ENCODE measurements around the gene GSG1L2. TPM values are rescaled to one million over a fixed set of nuclear protein-coding genes. Genes with fewer than 3 reads are reported as not detected.

The GSG1L2 gene
- total RNA-seq, 1 donor from 2014 or later: not detected

DNA sequence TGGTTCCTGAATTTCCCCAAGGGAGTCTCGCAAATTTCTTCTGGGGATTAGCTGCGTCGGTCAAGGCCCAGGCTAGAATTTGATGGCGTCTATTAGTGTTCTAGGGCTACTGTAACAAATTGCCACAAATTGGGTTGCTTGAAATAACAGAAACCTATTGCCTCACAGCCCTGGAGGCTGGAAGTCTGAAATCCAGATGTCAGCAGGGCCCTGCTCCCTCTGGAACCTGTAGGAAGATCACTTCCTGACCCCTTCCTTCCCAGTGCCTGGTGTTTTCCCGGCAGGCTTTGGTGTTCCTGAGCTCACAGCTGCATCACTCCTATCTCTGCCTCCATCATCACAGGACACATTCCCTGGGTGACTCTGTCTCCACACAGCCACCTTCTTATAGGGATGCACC lies 54.9 kb downstream of the GSG1L2 start:
- TF ChIP-seq, protein P1, sequence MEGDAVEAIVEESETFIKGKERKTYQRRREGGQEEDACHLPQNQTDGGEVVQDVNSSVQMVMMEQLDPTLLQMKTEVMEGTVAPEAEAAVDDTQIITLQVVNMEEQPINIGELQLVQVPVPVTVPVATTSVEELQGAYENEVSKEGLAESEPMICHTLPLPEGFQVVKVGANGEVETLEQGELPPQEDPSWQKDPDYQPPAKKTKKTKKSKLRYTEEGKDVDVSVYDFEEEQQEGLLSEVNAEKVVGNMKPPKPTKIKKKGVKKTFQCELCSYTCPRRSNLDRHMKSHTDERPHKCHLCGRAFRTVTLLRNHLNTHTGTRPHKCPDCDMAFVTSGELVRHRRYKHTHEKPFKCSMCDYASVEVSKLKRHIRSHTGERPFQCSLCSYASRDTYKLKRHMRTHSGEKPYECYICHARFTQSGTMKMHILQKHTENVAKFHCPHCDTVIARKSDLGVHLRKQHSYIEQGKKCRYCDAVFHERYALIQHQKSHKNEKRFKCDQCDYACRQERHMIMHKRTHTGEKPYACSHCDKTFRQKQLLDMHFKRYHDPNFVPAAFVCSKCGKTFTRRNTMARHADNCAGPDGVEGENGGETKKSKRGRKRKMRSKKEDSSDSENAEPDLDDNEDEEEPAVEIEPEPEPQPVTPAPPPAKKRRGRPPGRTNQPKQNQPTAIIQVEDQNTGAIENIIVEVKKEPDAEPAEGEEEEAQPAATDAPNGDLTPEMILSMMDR (conservative IDR thresholded peaks at IDR 0.05): no peak
- Mint-ChIP-seq H3K27me3 (ENCODE audit: low read depth) (peaks cover 34% of the 10 kb centered on the region), H3K27ac (ENCODE audit: unreplicated experiment) (peak overlapping the region; percentile 84), H3K4me1 (no peaks in the 10 kb centered on the region), H3K4me3 (no peak overlapping the region), H3K9me3 (no peaks in the 10 kb centered on the region), H3K36me3 (ENCODE audit: low read depth) (no peaks in the 10 kb centered on the region)
- DNase-seq (ENCODE audit: low read depth, low spot score): no peak

DNA sequence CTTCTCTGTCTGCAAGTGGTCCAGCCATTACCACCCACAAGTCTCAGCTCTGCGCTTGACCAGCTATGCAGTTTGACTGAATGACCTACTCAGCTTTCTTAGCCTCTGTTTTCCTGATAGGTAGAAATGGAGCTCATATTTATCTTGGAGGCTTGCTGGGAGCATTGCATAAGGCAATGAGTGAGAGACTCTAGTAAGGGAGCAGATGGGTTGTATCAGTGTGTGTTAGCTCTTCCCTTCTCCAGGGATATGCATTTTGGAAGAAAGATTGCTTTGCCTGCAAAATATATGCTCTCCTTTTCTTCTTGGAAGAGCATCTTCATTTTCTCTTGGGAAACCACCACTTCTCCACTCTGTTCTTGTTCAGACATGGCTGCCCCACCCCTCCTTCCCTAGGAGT lies 56.6 kb downstream of the GSG1L2 start:
- TF ChIP-seq, protein P1 (conservative IDR thresholded peaks at IDR 0.05): no peak
- no peak overlapping the region for H3K27ac Mint-ChIP-seq (ENCODE audit: unreplicated experiment)
- no peaks in the 10 kb centered on the region for H3K36me3 Mint-ChIP-seq (ENCODE audit: low read depth)
- H3K9me3 Mint-ChIP-seq: no peaks in the 10 kb centered on the region
- H3K4me3 Mint-ChIP-seq: no peak overlapping the region
- H3K4me1 Mint-ChIP-seq: no peaks in the 10 kb centered on the region
- DNase-seq (ENCODE audit: low read depth, low spot score): no peak
- H3K27me3 Mint-ChIP-seq (ENCODE audit: low read depth): peaks cover 34% of the 10 kb centered on the region

DNA sequence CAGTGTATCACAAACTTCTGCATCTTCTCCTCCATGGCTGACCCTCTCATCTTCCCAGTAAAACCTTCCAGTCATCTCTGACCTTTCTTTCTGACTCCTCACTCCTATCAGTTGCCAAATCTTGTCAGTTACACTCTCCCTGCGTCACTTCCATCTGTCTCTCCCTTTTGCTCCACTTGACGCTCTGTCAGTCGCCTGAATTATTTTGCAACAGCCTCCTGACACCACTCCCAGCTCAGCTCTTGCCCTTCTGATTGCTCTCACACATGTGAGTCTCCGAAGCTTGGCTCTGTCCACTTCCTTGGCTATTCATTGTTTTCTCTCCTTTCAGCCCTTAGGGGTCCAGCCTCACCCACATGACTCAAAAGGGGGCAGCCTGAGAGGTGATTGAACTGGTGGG lies 58.2 kb downstream of the GSG1L2 start:
- no peak overlapping the region for H3K4me3 Mint-ChIP-seq
- no peak overlapping the region for H3K27ac Mint-ChIP-seq (ENCODE audit: unreplicated experiment)
- H3K27me3 Mint-ChIP-seq (ENCODE audit: low read depth): peaks cover 38% of the 10 kb centered on the region
- no peaks in the 10 kb centered on the region for H3K36me3 Mint-ChIP-seq (ENCODE audit: low read depth)
- TF ChIP-seq, protein P1 (conservative IDR thresholded peaks at IDR 0.05): no peak
- no peak for DNase-seq (ENCODE audit: low read depth, low spot score)
- no peaks in the 10 kb centered on the region for H3K4me1 Mint-ChIP-seq
- H3K9me3 Mint-ChIP-seq: no peaks in the 10 kb centered on the region

DNA sequence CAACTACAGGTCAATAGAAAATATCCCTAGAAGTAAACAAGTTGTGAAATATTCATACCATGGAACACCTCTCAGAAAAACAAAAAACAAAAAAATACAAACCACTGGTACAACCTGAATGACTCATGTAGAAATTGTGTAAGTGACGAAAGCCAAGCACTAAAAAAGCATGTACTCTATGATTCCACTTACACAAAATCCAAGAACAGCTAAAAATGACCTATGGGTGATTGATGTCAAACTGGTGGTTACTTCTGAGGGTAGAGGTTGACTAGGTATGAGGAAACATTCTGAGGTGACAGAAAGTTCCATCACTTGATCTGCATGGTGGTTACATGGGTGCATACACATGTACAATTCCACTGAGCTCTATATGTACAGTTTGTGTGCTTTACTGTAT lies 61.6 kb downstream of the GSG1L2 start:
- no peak for DNase-seq (ENCODE audit: low read depth, low spot score)
- Mint-ChIP-seq H3K27me3 (ENCODE audit: low read depth) (peaks cover 30% of the 10 kb centered on the region), H3K4me1 (no peaks in the 10 kb centered on the region), H3K4me3 (no peak overlapping the region), H3K27ac (ENCODE audit: unreplicated experiment) (no peak overlapping the region), H3K36me3 (ENCODE audit: low read depth) (no peaks in the 10 kb centered on the region), H3K9me3 (no peaks in the 10 kb centered on the region)
- TF ChIP-seq, protein P1 (conservative IDR thresholded peaks at IDR 0.05): no peak

DNA sequence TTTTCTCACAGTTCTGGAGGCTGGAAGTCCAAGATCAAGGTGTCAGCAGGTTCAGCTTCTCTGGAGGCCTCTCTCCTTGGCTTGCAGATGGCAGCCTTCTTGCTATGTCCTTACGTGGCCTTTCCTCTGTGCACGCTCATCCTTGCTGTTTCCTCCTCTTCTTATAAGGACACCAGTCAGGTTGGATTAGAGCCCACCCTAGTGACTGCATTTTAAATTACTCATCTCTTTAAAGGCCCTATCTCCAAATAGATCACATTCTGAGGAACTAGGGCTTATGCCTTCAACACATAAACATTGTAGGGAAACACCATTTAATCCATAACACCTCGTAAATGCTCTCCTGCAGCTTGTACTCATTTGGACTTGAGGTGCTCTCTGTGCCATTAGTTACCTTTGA lies 66.8 kb downstream of the GSG1L2 start:
- Mint-ChIP-seq H3K4me1 (peaks cover 10% of the 10 kb centered on the region), H3K9me3 (peaks cover 2% of the 10 kb centered on the region), H3K27me3 (ENCODE audit: low read depth) (peaks cover 10% of the 10 kb centered on the region), H3K36me3 (ENCODE audit: low read depth) (no peaks in the 10 kb centered on the region), H3K4me3 (no peak overlapping the region), H3K27ac (ENCODE audit: unreplicated experiment) (no peak overlapping the region)
- TF ChIP-seq, protein P1 (conservative IDR thresholded peaks at IDR 0.05): no peak
- DNase-seq (ENCODE audit: low read depth, low spot score): no peak

Other genes starting within 250 kb of the GSG1L2 start
- gene STX8, start 246.3 kb downstream of the GSG1L2 start, total RNA-seq: 56.6 and 59.9 TPM in 2 replicates
- gene CFAP52, start 245.4 kb downstream of the GSG1L2 start, total RNA-seq: not detected in 2 replicates
- gene USP43, start 176.6 kb downstream of the GSG1L2 start, total RNA-seq: 2.0 and 2.7 TPM in 2 replicates
- not detected in 2 replicates for gene DHRS7C, start 30.5 kb downstream of the GSG1L2 start, total RNA-seq
- gene GLP2R, start 3.8 kb upstream of the GSG1L2 start, total RNA-seq: not detected in 2 replicates
- 0.09 and 0.35 TPM in 2 replicates for gene RCVRN, start 83.2 kb upstream of the GSG1L2 start, total RNA-seq

Data from neural crest cell (in vitro differentiated cells).